ENCODE results near the gene SASH1. TPM values are rescaled to one million over a fixed set of nuclear protein-coding genes. Genes with fewer than 3 reads are reported as not detected.

SASH1 gene
- total RNA-seq, 1 donor from 2014 or later = 15.5 TPM

DNA sequence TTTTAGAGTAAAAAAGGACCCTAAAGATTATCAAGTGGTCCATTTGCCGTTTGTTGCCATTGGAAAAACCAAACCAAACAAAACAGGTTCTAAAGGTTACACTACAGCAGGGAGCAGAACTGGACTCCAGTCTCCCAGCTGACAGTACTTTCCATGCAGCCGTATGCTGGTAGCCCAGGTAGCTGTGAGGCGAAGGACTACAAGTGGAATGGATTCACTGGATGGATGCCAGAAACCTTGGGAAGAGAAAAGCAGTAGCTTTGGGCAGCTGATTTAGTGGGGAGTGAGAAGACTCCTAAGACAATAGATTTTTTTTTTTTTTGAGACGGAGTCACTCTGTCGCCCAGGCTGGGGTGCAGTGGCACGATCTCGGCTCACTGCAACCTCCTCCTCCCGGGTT lies 88.3 kb downstream of the SASH1 start:
- no peaks in the 10 kb centered on the region for H3K27me3 ChIP-seq (ENCODE audit: insufficient read depth, low read length)

DNA sequence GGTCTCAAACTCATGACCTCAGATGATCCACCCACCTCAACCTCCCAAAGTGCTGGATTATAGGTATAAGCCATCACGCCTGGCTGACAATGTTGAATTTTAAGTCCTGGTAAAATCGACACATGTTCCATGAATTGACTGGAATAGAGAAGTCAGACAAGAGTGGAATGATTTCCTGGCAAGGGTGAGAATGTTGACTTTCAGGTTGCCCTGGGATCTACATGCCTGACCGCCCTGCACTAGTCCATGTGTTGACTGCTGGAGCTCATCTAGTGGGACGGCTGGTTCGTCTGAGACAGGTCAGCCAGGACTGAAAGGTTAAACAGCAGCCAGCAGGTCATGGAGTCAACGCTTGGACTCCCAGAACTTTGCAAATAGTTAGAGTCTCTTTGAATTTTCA lies 88.8 kb downstream of the SASH1 start:
- Histone ChIP-seq H4K20me1 (ENCODE audit: insufficient read depth, low read length) (no peaks in the 10 kb centered on the region), H3K27ac (ENCODE audit: low read depth, low read length) (no peak overlapping the region), H3K4me3 (ENCODE audit: insufficient read depth, low read depth, low read length) (no peak overlapping the region), H2AFZ (ENCODE audit: low read depth, low read length) (no peak overlapping the region), H3K4me1 (ENCODE audit: insufficient read depth, low read length) (no peaks in the 10 kb centered on the region), H3K4me2 (ENCODE audit: low read length) (no peak overlapping the region), H3K36me3 (ENCODE audit: insufficient read depth, low read length) (no peaks in the 10 kb centered on the region), H3K79me2 (ENCODE audit: insufficient read depth, low read length) (no peaks in the 10 kb centered on the region), H3K9ac (ENCODE audit: low read length) (no peak overlapping the region), H3K9me3 (ENCODE audit: insufficient read depth, low read depth, low read length) (no peaks in the 10 kb centered on the region), H3K27me3 (ENCODE audit: insufficient read depth, low read length) (no peaks in the 10 kb centered on the region)
- H3K36me3 Mint-ChIP-seq (ENCODE audit: low read depth, unreplicated experiment) = peaks cover 3% of the 10 kb centered on the region
- FAIRE-seq (no peak), DNase-seq (ENCODE audit: low read depth) (no peak)
- no peak overlapping the region for H3K27ac Mint-ChIP-seq (ENCODE audit: unreplicated experiment)
- H3K4me3 Mint-ChIP-seq (ENCODE audit: unreplicated experiment) = no peak overlapping the region
- no peaks in the 10 kb centered on the region for H3K9me3 Mint-ChIP-seq (ENCODE audit: unreplicated experiment)
- peaks cover 6% of the 10 kb centered on the region for H3K4me1 Mint-ChIP-seq (ENCODE audit: low read depth, unreplicated experiment)
- no peaks in the 10 kb centered on the region for H3K27me3 Mint-ChIP-seq (ENCODE audit: low read depth, unreplicated experiment)
- TF ChIP-seq, protein P1, sequence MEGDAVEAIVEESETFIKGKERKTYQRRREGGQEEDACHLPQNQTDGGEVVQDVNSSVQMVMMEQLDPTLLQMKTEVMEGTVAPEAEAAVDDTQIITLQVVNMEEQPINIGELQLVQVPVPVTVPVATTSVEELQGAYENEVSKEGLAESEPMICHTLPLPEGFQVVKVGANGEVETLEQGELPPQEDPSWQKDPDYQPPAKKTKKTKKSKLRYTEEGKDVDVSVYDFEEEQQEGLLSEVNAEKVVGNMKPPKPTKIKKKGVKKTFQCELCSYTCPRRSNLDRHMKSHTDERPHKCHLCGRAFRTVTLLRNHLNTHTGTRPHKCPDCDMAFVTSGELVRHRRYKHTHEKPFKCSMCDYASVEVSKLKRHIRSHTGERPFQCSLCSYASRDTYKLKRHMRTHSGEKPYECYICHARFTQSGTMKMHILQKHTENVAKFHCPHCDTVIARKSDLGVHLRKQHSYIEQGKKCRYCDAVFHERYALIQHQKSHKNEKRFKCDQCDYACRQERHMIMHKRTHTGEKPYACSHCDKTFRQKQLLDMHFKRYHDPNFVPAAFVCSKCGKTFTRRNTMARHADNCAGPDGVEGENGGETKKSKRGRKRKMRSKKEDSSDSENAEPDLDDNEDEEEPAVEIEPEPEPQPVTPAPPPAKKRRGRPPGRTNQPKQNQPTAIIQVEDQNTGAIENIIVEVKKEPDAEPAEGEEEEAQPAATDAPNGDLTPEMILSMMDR (IDR thresholded peaks at IDR 0.05; ENCODE audit: insufficient read depth, low read depth, low read length) = no peak
- TF ChIP-seq EZH2 (IDR thresholded peaks at IDR 0.05; ENCODE audit: insufficient read depth, low read length) = no peak

More for the DNA sequence above, 88.3 kb downstream of the SASH1 start:
- no peaks in the 10 kb centered on the region for H3K79me2 ChIP-seq (ENCODE audit: insufficient read depth, low read length)
- H3K27me3 Mint-ChIP-seq (ENCODE audit: low read depth, unreplicated experiment) = no peaks in the 10 kb centered on the region
- H3K36me3 ChIP-seq (ENCODE audit: insufficient read depth, low read length) = no peaks in the 10 kb centered on the region
- H3K4me2 ChIP-seq (ENCODE audit: low read length) = no peak overlapping the region
- H3K9me3 Mint-ChIP-seq (ENCODE audit: unreplicated experiment) = no peaks in the 10 kb centered on the region
- H4K20me1 ChIP-seq (ENCODE audit: insufficient read depth, low read length) = no peaks in the 10 kb centered on the region
- H3K4me3 Mint-ChIP-seq (ENCODE audit: unreplicated experiment) = no peak overlapping the region
- H3K9me3 ChIP-seq (ENCODE audit: insufficient read depth, low read depth, low read length) = no peaks in the 10 kb centered on the region
- H2AFZ ChIP-seq (ENCODE audit: low read depth, low read length) = no peak overlapping the region
- no peaks in the 10 kb centered on the region for H3K4me1 ChIP-seq (ENCODE audit: insufficient read depth, low read length)
- H3K27ac ChIP-seq (ENCODE audit: low read depth, low read length) = no peak overlapping the region
- DNase-seq (ENCODE audit: low read depth) (no peak), FAIRE-seq (no peak)
- H3K4me1 Mint-ChIP-seq (ENCODE audit: low read depth, unreplicated experiment) = peaks cover 8% of the 10 kb centered on the region
- H3K36me3 Mint-ChIP-seq (ENCODE audit: low read depth, unreplicated experiment) = peaks cover 3% of the 10 kb centered on the region
- no peak overlapping the region for H3K27ac Mint-ChIP-seq (ENCODE audit: unreplicated experiment)
- TF ChIP-seq, protein P1 (IDR thresholded peaks at IDR 0.05; ENCODE audit: insufficient read depth, low read depth, low read length) = no peak
- TF ChIP-seq EZH2 (IDR thresholded peaks at IDR 0.05; ENCODE audit: insufficient read depth, low read length) = no peak
- no peak overlapping the region for H3K9ac ChIP-seq (ENCODE audit: low read length)
- H3K4me3 ChIP-seq (ENCODE audit: insufficient read depth, low read depth, low read length) = no peak overlapping the region

DNA sequence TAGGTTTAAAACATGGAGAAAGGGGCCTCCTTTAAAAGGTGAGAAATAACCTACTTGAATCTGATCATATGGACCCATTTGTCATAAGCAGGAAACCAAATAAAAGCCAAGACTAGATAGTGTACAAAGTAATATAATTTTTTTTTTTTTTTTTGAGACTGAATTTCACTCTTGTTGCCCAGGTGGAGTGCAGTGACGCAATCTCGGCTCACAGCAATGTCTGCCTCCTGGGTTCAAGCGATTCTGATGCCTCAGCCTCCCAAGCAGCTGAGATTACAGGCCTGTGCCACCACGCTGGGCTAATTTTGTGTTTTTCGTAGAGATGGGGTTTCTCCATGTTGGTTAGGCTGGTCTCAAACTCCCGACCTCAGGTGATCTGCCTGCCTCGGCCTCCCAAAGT lies 89.2 kb downstream of the SASH1 start:
- no peak overlapping the region for H3K27ac ChIP-seq (ENCODE audit: low read depth, low read length)
- no peak for FAIRE-seq

More for the DNA sequence above, 89.2 kb downstream of the SASH1 start:
- Histone ChIP-seq H3K4me2 (ENCODE audit: low read length) (peak overlapping the region; percentile 18), H3K4me1 (ENCODE audit: insufficient read depth, low read length) (no peaks in the 10 kb centered on the region), H3K4me3 (ENCODE audit: insufficient read depth, low read depth, low read length) (no peak overlapping the region), H3K9ac (ENCODE audit: low read length) (no peak overlapping the region), H3K27me3 (ENCODE audit: insufficient read depth, low read length) (no peaks in the 10 kb centered on the region), H4K20me1 (ENCODE audit: insufficient read depth, low read length) (no peaks in the 10 kb centered on the region), H3K79me2 (ENCODE audit: insufficient read depth, low read length) (no peaks in the 10 kb centered on the region), H3K36me3 (ENCODE audit: insufficient read depth, low read length) (no peaks in the 10 kb centered on the region), H3K9me3 (ENCODE audit: insufficient read depth, low read depth, low read length) (no peaks in the 10 kb centered on the region), H2AFZ (ENCODE audit: low read depth, low read length) (no peak overlapping the region)
- no peak for TF ChIP-seq EZH2 (IDR thresholded peaks at IDR 0.05; ENCODE audit: insufficient read depth, low read length)
- TF ChIP-seq, protein P1 (IDR thresholded peaks at IDR 0.05; ENCODE audit: insufficient read depth, low read depth, low read length) = no peak
- Mint-ChIP-seq H3K4me1 (ENCODE audit: low read depth, unreplicated experiment) (peaks cover 5% of the 10 kb centered on the region), H3K4me3 (ENCODE audit: unreplicated experiment) (peak overlapping the region; percentile 57), H3K27ac (ENCODE audit: unreplicated experiment) (no peak overlapping the region), H3K36me3 (ENCODE audit: low read depth, unreplicated experiment) (peaks cover 3% of the 10 kb centered on the region), H3K9me3 (ENCODE audit: unreplicated experiment) (no peaks in the 10 kb centered on the region), H3K27me3 (ENCODE audit: low read depth, unreplicated experiment) (no peaks in the 10 kb centered on the region)
- DNase-seq (ENCODE audit: low read depth) = no peak

Measured in astrocyte (in vitro differentiated cells and primary cell).